Sigmoid colon (tissue), 7 donors: Measurements from ENCODE around the gene ATP2B2. TPM values are rescaled to one million over a fixed set of nuclear protein-coding genes. Genes with fewer than 3 reads are reported as not detected.

Experiments used
- DNase-seq: peaks from one replicate; pipeline ENCODE4 v3.0.0-alpha.2; 2019
- H3K27ac ChIP-seq, 4 donors: fragments of 200-600 bp; sonication (generic); one replicate each; pipeline ENCODE4 v1.5.1; 2016 to 2019; ENCODE audit warnings: mild to moderate bottlenecking in 1 of 4
- H3K27me3 ChIP-seq, 3 donors: fragments of 200-600 bp; sonication (generic); one replicate each; pipeline ENCODE4 v1.5.1; 2019; ENCODE audit warnings: mild to moderate bottlenecking in 1 of 3
- H3K36me3 ChIP-seq, 4 donors: fragments of 200-600 bp; sonication (generic); one replicate each; pipeline ENCODE4 v1.5.1; 2016 to 2019
- H3K4me1 ChIP-seq, 4 donors: fragments of 200-600 bp; sonication (generic); one replicate each; pipeline ENCODE4 v1.5.1; 2017 to 2019
- H3K4me3 ChIP-seq, 4 donors: fragments of 200-600 bp; sonication (generic); one replicate each; pipeline ENCODE4 v1.5.1; 2017 to 2019; ENCODE audit warnings: mild to moderate bottlenecking in 2 of 4, moderate library complexity in 1 of 4
- H3K9me3 ChIP-seq, 4 donors: fragments of 200-600 bp in 3 of 4; sonication (generic) in 3 of 4; one replicate each; pipeline versions ENCODE4 v1.5.1 to v1.6.1; 2013 to 2019
- CTCF ChIP-seq, 4 experiments: fragments of 450-650 bp in 3 of 4; fragments of 200-600 bp in 1 of 4; IDR thresholded peaks; one replicate each; pipeline ENCODE4 v1.5.1; 2016 to 2019; ENCODE audit warnings: antibody characterized with exemption in 4 of 4, mild to moderate bottlenecking in 3 of 4, moderate library complexity in 2 of 4
- EP300 ChIP-seq, 4 donors: sonication (generic); formaldehyde crosslinking; IDR thresholded peaks; one replicate each; pipeline ENCODE4 v1.6.1; 2017; ENCODE audit warnings: antibody characterized with exemption in 4 of 4
- POLR2A ChIP-seq, 2 donors: fragments of 450-650 bp; IDR thresholded peaks; one replicate each; pipeline ENCODE4 v1.6.1; 2016; ENCODE audit warnings: antibody characterized with exemption in 2 of 2, mild to moderate bottlenecking in 2 of 2, moderate library complexity in 2 of 2
- POLR2AphosphoS5 ChIP-seq, 4 donors: sonication (generic); formaldehyde crosslinking; IDR thresholded peaks; one replicate each; pipeline ENCODE4 v1.6.1; 2017; ENCODE audit warnings: antibody characterized with exemption in 4 of 4
- WGBS, 2 donors: extraction: QIAGEN DNeasy Blood & Tissue Kit; methylation state at CpG; one replicate each; pipeline ENCODE4 v1.1.7; 2013; 5-methylcytosine and 5-hydroxymethylcytosine counted together
- intact Hi-C: fragments of 100-400 bp; cut with DNase I; formaldehyde crosslinking; loops from one replicate; pipeline ENCODE4 v1.15.1; 2023
- polyA plus RNA-seq, 3 donors: library from polyadenylated mRNA; stranded (reverse); fragments of 200-250 nt; gene quantifications; one replicate each; pipeline ENCODE4 v1.2.3, GENCODE V29; 2013
- total RNA-seq, 4 donors: library from RNA; depleted of rRNA; stranded (reverse); fragments of >200 nt; gene quantifications; one replicate each; pipeline ENCODE4 v1.1.0, GENCODE V29; 2016
- donor health status: healthy with polysubstance abuse.
- donor health status: Bipolar disorder and iron deficiency.
- donor health status: healthy.

ATP2B2 gene
- total and polyA plus RNA-seq, 7 donors, result under 0.01 to 0.83 (median 0.23) TPM; not detected in 3

- DNase-seq, result no peak
- 89 to 92% methylated on average over 3 of the region's 3 CpGs for WGBS, 2 donors
- no peaks in the 10 kb centered on the region for H3K27me3 ChIP-seq
- peaks cover 0 to 10% (median 3%) of the 10 kb centered on the region in 4 donors for H3K4me1 ChIP-seq
- intact Hi-C loops, result no loop called here
- no peaks in the 10 kb centered on the region for H3K9me3 ChIP-seq
- H3K4me3 ChIP-seq, result no peak overlapping the region
- TF ChIP-seq POLR2AphosphoS5 (IDR thresholded peaks at IDR 0.05) (no peak), EP300 (IDR thresholded peaks at IDR 0.05) (no peak), POLR2A (IDR thresholded peaks at IDR 0.05) (no peak), CTCF (IDR thresholded peaks at IDR 0.05) (no peak)
- no peaks in the 10 kb centered on the region for H3K36me3 ChIP-seq
- no peak overlapping the region for H3K27ac ChIP-seq
Observed at GRCh38 chr3:10371167-10371566, 134.2 kb downstream of the ATP2B2 start.

- WGBS, 2 donors, result 26 to 52% methylated on average over 10 of the region's 10 CpGs
- intact Hi-C loops, result no loop called here
- H3K4me1 ChIP-seq, result peaks cover 0 to 10% (median 3%) of the 10 kb centered on the region in 4 donors
- no peaks in the 10 kb centered on the region for H3K36me3 ChIP-seq
- no peak for DNase-seq
- TF ChIP-seq POLR2A (IDR thresholded peaks at IDR 0.05) (no peak), EP300 (IDR thresholded peaks at IDR 0.05) (no peak), POLR2AphosphoS5 (IDR thresholded peaks at IDR 0.05) (no peak), CTCF (IDR thresholded peaks at IDR 0.05) (no peak)
- H3K27ac ChIP-seq, result no peak overlapping the region
- no peaks in the 10 kb centered on the region for H3K9me3 ChIP-seq
- H3K4me3 ChIP-seq, result no peak overlapping the region
- no peaks in the 10 kb centered on the region for H3K27me3 ChIP-seq
Observed at GRCh38 chr3:10370429-10370828, 135.0 kb downstream of the ATP2B2 start.

- Histone ChIP-seq H3K27ac (no peak overlapping the region), H3K4me1 (no peaks in the 10 kb centered on the region), H3K9me3 (no peaks in the 10 kb centered on the region), H3K36me3 (no peaks in the 10 kb centered on the region), H3K4me3 (no peak overlapping the region), H3K27me3 (no peaks in the 10 kb centered on the region)
- intact Hi-C loops, result no loop called here
- no peak for DNase-seq
- WGBS, 2 donors, result 91 to 95% methylated on average over 2 of the region's 2 CpGs
- TF ChIP-seq POLR2AphosphoS5 (IDR thresholded peaks at IDR 0.05) (no peak), EP300 (IDR thresholded peaks at IDR 0.05) (no peak), POLR2A (IDR thresholded peaks at IDR 0.05) (no peak), CTCF (IDR thresholded peaks at IDR 0.05) (no peak)
Observed at GRCh38 chr3:10368512-10368911, 136.9 kb downstream of the ATP2B2 start.

GRCh38 chr3:10367506-10367905 lies 137.9 kb downstream of the ATP2B2 start:
- intact Hi-C loops, result no loop called here
- no peaks in the 10 kb centered on the region for H3K4me1 ChIP-seq
- H3K36me3 ChIP-seq, result no peaks in the 10 kb centered on the region
- H3K27ac ChIP-seq, result no peak overlapping the region
- TF ChIP-seq POLR2AphosphoS5 (IDR thresholded peaks at IDR 0.05), result no peak
- no peak for TF ChIP-seq EP300 (IDR thresholded peaks at IDR 0.05)
- TF ChIP-seq POLR2A (IDR thresholded peaks at IDR 0.05), result no peak
- no peak for TF ChIP-seq CTCF (IDR thresholded peaks at IDR 0.05)
- H3K4me3 ChIP-seq, result no peak overlapping the region
- no peaks in the 10 kb centered on the region for H3K9me3 ChIP-seq
- WGBS, 2 donors, result 72 to 92% methylated on average over 5 of the region's 5 CpGs
- H3K27me3 ChIP-seq, result no peaks in the 10 kb centered on the region
- no peak for DNase-seq

GRCh38 chr3:10366651-10367101 lies 138.7 kb downstream of the ATP2B2 start:
- no peaks in the 10 kb centered on the region for H3K36me3 ChIP-seq
- intact Hi-C loops, result no loop called here
- no peaks in the 10 kb centered on the region for H3K27me3 ChIP-seq
- 51 to 59% methylated on average over 7 of the region's 7 CpGs for WGBS, 2 donors
- no peaks in the 10 kb centered on the region for H3K9me3 ChIP-seq
- H3K27ac ChIP-seq, result no peak overlapping the region
- H3K4me1 ChIP-seq, result no peaks in the 10 kb centered on the region
- TF ChIP-seq CTCF (IDR thresholded peaks at IDR 0.05), result no peak
- no peak for TF ChIP-seq EP300 (IDR thresholded peaks at IDR 0.05)
- no peak for TF ChIP-seq POLR2A (IDR thresholded peaks at IDR 0.05)
- TF ChIP-seq POLR2AphosphoS5 (IDR thresholded peaks at IDR 0.05), result no peak
- no peak for DNase-seq
- no peak overlapping the region for H3K4me3 ChIP-seq
